Measurements from ENCODE around the gene UBE4B.

UBE4B gene

DNA sequence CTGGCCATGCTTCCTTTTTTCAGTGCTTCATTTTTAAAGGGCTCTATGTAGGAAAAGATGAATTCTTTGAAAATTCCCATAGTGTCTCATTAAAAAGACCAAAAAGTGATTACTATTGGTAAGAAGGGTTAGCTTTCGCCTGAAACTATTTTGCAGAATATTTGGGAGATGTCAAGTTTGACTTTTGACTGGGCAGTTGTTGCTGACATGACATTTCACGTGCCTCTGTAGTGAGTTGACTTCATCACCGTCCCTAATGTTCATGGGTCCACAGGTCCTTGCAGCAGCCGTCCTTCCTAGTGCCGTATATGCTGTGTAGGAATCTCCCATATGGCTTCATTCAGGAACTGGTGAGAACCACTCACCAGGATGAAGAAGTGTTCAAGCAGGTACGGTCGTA, 88.9 kb downstream of the UBE4B start:
- DNase-seq: no peak

DNA sequence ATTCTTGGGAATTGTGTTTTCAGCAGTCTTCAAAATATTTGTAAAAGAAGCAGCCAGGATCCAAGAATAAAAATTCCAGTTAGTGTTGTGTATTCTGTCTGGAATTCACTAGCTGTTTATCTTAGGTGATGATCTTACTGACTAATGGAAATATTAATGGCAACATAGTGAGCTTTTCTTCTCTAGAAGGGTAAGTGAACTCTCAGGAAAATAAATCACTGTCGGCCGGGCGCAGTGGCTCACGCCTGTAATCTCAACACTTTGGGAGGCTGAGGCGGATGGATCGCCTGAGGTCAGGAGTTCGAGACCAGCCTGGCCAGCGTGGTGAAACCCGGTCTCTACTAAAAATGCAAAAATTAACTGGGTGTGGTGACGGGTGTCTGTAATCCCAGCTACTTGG, 90.2 kb downstream of the UBE4B start:
- peak; percentile 88 for DNase-seq

DNA sequence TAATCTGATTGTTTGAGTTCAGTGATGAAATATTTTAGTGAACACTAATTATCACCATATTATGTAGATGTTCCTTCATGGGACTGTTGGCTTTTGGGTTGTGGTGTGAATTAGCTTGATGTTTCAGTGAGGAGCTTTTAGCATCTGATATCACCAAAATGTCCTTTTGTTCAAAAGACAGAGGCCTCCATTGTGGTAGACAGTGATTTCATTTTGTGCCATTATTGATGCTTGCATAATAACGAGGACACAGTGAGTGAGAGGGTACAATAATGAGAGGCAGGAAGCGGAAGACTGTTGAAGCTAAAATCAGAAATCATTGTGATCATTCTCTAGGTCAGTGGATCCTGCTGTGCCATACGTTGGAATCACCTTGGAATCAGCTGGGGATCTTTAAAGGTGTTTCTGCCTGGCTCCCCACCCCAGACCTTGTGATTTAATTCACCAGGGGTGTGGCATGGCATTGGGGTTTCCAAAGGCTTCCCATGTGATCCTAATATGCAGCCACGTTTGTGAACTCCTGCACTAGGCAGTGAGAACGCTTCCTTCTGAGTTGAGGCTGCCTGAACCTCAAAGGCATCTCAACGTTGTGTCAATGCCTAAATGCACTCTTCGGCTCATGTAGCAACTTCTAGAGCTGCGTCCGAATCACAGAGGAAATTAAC, 95.5 kb downstream of the UBE4B start:
- no peak for DNase-seq

DNA sequence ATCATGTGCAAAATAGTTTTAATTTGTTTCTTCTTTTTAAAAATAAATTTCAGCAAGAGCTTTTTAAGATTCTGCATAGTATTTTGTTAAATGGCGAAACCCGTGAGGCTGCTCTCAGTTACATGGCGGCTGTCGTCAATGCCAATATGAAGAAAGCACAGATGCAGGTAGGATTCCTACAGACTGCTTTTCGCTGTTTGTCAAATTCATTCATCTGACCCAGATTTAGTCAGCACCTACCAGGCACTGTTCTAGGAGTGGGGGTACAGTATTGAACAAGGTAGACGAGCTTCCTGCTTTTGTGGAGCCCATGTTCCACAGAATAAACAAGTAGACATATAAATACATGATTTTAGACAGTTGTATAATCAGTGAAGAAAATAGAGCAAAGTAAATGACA, 99.6 kb downstream of the UBE4B start:
- DNase-seq: no peak

DNA sequence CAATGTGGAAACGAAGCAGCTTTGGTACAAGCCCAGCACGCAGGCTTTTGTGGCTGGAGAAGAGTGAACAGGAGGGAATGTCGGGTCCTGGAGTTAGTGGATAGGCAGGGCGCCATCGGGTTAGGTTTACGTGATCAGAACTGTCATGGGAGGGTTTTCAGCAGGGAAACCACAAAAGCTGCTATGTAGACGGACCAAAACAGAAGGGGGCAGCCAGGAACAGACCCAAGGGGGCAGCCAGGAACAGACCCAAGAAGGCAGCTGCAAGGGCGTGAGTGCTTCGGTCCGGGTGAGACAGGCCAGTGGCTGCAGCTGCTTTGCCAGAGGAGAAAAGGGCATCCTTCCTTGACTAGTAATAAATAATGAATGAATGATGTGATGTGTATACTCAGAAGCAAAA, 100.1 kb downstream of the UBE4B start:
- DNase-seq: no peak

DNA sequence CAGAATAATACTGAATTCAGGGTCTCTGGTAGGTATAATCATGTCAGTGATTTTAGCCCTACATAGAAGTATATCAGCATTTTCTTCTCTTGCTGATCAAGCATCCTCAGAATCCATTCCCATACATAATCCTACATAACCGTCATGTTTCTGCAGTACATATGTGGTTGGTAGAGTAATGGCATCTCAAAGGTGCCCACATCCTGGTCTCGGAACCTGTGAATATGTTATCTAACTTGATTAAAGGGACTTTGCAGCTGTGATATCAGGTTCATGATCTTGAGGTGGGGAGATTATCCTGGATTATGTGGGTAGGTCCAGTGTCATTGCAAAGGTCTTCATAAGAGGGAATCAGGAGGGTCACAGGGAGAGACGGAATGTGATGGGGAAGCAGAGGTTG, 108.2 kb downstream of the UBE4B start:
- DNase-seq: no peak

DNA sequence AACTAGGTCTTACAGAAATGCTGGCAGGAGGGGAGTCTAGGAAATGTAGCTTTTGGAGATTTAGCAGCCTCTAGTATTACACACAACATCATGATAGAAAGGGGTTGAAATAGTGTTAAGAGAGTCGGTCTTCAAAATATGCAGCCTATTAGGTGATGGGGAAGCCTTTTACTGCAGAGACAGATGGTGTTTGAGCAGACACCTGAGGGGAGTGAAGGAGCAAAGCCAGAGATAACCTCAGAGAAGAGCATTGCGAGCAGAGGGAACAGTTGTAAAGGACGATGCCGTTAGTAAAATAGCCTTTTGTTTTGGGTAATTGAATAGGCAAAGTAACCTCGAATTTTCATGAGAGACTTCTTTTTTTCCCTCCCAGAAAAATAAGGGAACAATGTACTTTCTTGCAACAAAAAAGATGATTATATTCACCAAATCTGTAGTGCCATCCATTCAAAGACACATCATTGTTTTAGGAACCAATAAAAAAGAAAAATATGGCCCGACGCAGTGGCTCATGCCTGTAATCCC, 111.3 kb downstream of the UBE4B start:
- DNase-seq: no peak

- no peak for DNase-seq
Observed at GRCh38 chr1:10146391-10146790, 113.6 kb downstream of the UBE4B start.

DNA sequence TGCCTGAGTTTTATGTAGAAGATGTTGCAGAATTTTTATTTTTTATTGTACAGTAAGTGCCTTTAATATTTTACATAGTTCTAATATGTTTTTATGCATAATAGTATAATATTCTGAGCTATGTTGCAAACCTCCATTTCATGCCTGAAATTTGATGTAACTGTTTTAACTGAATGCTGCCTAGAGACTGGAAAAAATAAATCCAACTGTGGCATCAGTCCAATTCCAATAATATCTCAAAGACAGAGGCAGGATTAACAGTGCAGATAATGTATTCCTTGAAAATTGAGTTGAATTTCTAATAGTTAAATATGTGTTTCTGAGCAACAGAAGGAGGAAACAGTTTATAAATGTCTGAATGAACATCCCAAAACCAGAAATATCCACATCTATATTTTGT, 116.5 kb downstream of the UBE4B start:
- DNase-seq: no peak

GRCh38 chr1:10152709-10153284, 120.0 kb downstream of the UBE4B start:
- DNase-seq: no peak

DNA sequence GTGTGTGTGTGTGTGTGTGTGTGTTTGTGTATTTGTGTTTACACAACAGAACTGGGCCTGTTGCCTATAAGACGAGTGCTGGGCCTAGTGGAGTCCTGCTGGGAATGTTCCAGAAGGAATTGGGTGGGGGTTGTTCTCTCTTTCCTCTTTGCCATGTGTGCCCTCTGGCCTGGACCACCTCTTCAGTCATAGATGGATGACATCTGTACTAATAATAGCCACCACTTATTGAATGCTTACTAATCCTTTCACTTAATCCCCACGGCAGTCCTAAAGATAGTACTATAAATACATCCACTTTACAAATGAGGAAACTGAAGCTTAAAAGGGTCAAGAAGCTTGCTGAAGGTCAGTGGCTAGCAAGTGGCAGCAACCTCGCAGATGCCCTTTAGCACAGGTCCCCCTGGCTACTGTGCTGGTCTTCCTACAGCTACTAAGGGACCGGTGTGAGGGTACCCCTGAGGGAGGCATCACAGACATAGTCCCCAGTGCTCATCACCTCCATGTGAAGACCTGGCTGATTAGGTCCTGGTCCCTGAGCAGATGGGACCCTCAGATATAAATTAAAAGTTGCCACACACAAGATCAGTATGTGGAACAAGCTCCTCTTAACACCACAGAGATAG, 122.4 kb downstream of the UBE4B start:
- DNase-seq: no peak

DNA sequence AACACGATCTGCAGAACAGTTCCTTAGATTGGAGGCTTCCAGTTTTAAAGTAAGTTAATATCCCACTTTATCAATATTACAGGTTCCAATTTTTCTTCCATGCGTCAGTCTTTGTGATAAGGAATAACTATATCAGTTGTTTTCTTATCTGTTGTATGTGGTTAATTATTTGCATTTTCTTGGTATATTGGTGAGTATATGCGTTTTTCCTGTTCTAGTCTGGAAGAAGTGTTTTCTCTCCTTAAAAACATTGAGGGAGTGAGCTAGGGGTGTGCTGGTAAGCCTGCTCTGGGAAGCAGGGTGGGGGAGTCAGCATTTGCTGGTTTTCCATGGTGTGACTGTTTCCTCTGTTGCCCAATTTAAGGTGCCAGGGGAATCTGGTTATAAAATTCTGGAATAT, 127.4 kb downstream of the UBE4B start:
- DNase-seq: no peak

GRCh38 chr1:10160907-10161490, 128.2 kb downstream of the UBE4B start:
- DNase-seq: no peak

GRCh38 chr1:10161541-10162290, 129.0 kb downstream of the UBE4B start:
- no peak for DNase-seq

- DNase-seq: no peak
Observed at GRCh38 chr1:10168912-10169514, 136.3 kb downstream of the UBE4B start.

- DNase-seq: no peak
Observed at GRCh38 chr1:10170239-10170574, 137.4 kb downstream of the UBE4B start.

GRCh38 chr1:10171105-10171767, 138.5 kb downstream of the UBE4B start:
- DNase-seq: no peak

GRCh38 chr1:10171995-10172669, 139.4 kb downstream of the UBE4B start:
- no peak for DNase-seq

GRCh38 chr1:10173582-10173981, 140.8 kb downstream of the UBE4B start:
- DNase-seq: no peak

DNA sequence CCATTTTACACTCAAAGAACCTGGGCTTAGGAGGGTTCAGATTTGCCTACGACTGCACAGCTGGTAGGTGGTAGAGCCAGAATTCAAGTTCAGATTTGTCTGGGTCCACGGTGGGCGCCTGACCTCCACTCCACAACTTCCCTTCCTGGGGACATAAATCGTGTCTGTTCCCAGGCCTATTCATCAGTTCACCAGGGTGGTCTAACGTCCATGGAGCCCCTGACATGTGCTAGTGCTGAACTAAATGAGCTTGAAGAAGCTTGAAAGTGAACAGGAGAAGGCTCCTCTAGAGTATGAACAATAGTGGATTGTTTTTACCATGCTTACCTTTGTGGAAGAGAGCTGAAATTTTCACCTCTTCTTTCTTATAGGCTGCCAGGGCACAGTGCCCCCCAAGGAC, 145.1 kb downstream of the UBE4B start:
- no peak for DNase-seq

DNA sequence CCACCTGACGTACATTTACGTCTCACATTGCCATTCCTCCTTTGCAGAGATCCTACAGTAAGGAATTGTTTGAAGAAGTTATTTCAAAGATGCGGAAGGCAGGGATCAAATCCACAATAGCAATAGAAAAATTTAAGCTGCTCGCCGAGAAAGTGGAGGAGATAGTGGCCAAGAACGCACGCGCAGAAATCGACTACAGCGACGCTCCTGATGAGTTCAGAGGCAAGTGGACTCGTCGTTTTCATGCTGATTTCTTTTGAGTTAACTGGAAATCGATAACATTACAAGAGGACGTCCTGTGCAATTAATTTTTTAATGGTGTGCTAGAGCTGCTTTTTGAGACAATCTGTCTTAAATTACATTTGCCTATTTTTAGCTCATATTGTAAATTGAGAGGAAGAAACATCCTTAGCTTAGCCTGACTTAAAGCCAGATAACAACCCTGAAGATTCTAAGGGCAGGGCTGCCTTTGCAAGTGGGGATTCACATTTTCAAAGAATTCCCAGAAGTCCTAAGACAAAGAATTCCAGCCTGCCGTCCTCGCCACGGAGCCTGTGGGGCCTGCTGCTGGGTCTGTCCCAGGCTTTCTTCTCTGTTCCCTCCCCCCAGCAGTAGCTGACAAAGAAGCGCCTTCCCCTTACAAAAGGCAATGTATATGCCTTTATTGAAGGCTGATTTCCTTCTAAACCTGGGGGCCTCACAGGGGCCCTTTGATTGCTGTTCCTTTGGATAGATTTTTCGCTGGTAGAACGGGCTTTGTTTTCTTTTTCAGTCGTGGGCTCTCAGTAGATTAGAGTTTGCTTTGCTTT, 146.0 kb downstream of the UBE4B start:
- DNase-seq: no peak
